A549 (cell line): Measurements from ENCODE around the gene AQP2. TPM values are rescaled to one million over a fixed set of nuclear protein-coding genes. Genes with fewer than 3 reads are reported as not detected.

Experiments
- ATAC-seq, 2 experiments: fragments of 200-7000 bp in 1 of 2; fragments of >200 bp in 1 of 2; cut with Nextera tagmentation in 1 of 2; cut with Tn5 transposase in 1 of 2; 3 replicates each; pipeline versions ENCODE4 v1.8.0 to v1.9.1; 2018 to 2020; ENCODE audit warnings: mild to moderate bottlenecking in 1 of 2, moderate library complexity in 1 of 2
- CTCF ChIA-PET: fragments of 300-600 bp; sonication (Branson Sonifier 250); formaldehyde crosslinking; extraction: SDS; loops from one replicate; lab custom pipeline; 2021; ENCODE audit warnings: antibody characterized with exemption, inconsistent platforms; lab: Yijun Ruan, JAX
- POLR2A ChIA-PET: fragments of 350-600 bp; formaldehyde crosslinking; extraction: SDS; loops from one replicate; lab custom pipeline; 2021; ENCODE audit warnings: antibody characterized with exemption, inconsistent platforms; lab: Yijun Ruan, JAX
- DNase-seq, 2 experiments: peaks; one replicate each; pipeline versions ENCODE4 v3.0.0 to v3.0.0-alpha.2; 2011 to 2016; ENCODE audit warnings: low read depth in 1 of 2, low spot score in 1 of 2
- FAIRE-seq: peaks from 2 replicates; lab custom pipeline; 2011; peaks lifted over from hg19 to GRCh38; lab: Jason Lieb, UNC
- H3K27ac ChIP-seq, 2 experiments: fragments of >200 bp; sonication (Bioruptor Twin); formaldehyde crosslinking; 3 replicates each; pipeline ENCODE4 v1.5.1; 2016 to 2017
- H3K4me1 ChIP-seq: fragments of >200 bp; sonication (Bioruptor Twin); formaldehyde crosslinking; 3 replicates; pipeline ENCODE4 v1.6.1; 2016
- H3K4me2 ChIP-seq: fragments of >200 bp; sonication (Bioruptor Twin); formaldehyde crosslinking; 3 replicates; pipeline ENCODE4 v1.6.1; 2016
- H3K4me3 ChIP-seq: fragments of >200 bp; sonication (Bioruptor Twin); formaldehyde crosslinking; 3 replicates; pipeline ENCODE4 v1.5.1; 2016
- H3K9me3 ChIP-seq: fragments of >200 bp; sonication (Bioruptor Twin); formaldehyde crosslinking; 3 replicates; pipeline ENCODE4 v1.6.1; 2016
- CEBPB ChIP-seq, 2 experiments: fragments of >200 bp in 1 of 2; sonication (Bioruptor Twin) in 1 of 2; formaldehyde crosslinking in 1 of 2; IDR thresholded peaks; 2 replicates each; pipeline ENCODE4 v1.6.1; 2012 to 2016
- E2F6 ChIP-seq: IDR thresholded peaks from 2 replicates; pipeline ENCODE4 v1.6.1; 2012; ENCODE audit warnings: low read depth, borderline replicate concordance
- EHF ChIP-seq: fragments of 250-450 bp; sonication (Bioruptor Pico); IDR thresholded peaks from 2 replicates; pipeline ENCODE4 v1.5.0; 2020; ENCODE audit warnings: mild to moderate bottlenecking
- ESRRA ChIP-seq: fragments of 150-350 bp; IDR thresholded peaks from 2 replicates; pipeline ENCODE4 v1.6.1; 2014; ENCODE audit warnings: mild to moderate bottlenecking, low read length, borderline replicate concordance
- FOSL2 ChIP-seq, 2 experiments: fragments of 450-650 bp in 1 of 2; fragments of >200 bp in 1 of 2; sonication (Bioruptor Twin) in 1 of 2; formaldehyde crosslinking; IDR thresholded peaks; 2 replicates each; pipeline versions ENCODE4 v1.5.0 to v1.6.1; 2016 to 2020; ENCODE audit warnings: mild to moderate bottlenecking in 1 of 2, moderate library complexity in 1 of 2
- FOXS1 ChIP-seq: fragments of 250-450 bp; sonication (Bioruptor Pico); IDR thresholded peaks from 2 replicates; pipeline ENCODE4 v1.5.0; 2020; ENCODE audit warnings: mild to moderate bottlenecking, moderate library complexity
- HES2 ChIP-seq: fragments of >200 bp; sonication (Bioruptor Twin); formaldehyde crosslinking; IDR thresholded peaks from 2 replicates; pipeline ENCODE4 v1.6.1; 2016
- HMGXB4 ChIP-seq: fragments of 250-450 bp; sonication (Bioruptor Pico); IDR thresholded peaks from 2 replicates; pipeline ENCODE4 v1.5.0; 2021; ENCODE audit warnings: mild to moderate bottlenecking, moderate library complexity, borderline replicate concordance
- HOXA7 ChIP-seq: fragments of 250-450 bp; sonication (Bioruptor Pico); IDR thresholded peaks from 2 replicates; pipeline ENCODE4 v1.5.0; 2020; ENCODE audit warnings: mild to moderate bottlenecking, moderate library complexity
- POLR2AphosphoS2 ChIP-seq: conservative IDR thresholded peaks from 2 replicates; pipeline ENCODE4 v1.6.1; 2012; ENCODE audit warnings: low read length, improper control_type of control experiment, inconsistent platforms
- SMC3 ChIP-seq: fragments of >200 bp; sonication (Bioruptor Twin); formaldehyde crosslinking; IDR thresholded peaks from 3 replicates; pipeline ENCODE4 v1.6.1; 2018; ENCODE audit warnings: inconsistent platforms
- SREBF2 ChIP-seq: fragments of 450-650 bp; IDR thresholded peaks from 2 replicates; pipeline ENCODE4 v1.6.1; 2014; ENCODE audit warnings: mild to moderate bottlenecking, moderate library complexity
- WGBS: methylation state at CpG from one replicate; pipeline ENCODE4 v1.1.6; 2017; ENCODE audit errors: missing lambda C conversion rate; 5-methylcytosine and 5-hydroxymethylcytosine counted together
- polyA plus RNA-seq, 4 experiments: library from polyadenylated mRNA; depleted of rRNA in 3 of 4; stranded (reverse); fragments of >200 nt; fragmentation: RNase III in 1 of 4; extraction: RNeasy Plus Mini Kit Qiagen cat#74134 plus additional on column Dnase treatment in 1 of 4; gene quantifications; 2 replicates in 3 of 4; 3 replicates in 1 of 4; pipeline ENCODE4 v1.2.3, GENCODE V29; 2011 to 2017
- TF ChIP-seq, protein P1 (sequence below): fragments of 450-650 bp; IDR thresholded peaks from 2 replicates; pipeline ENCODE4 v1.6.1; 2014; ENCODE audit warnings: antibody characterized with exemption
- TF ChIP-seq, protein P2 (sequence below): fragments of 200-600 bp; sonication (generic); IDR thresholded peaks from 2 replicates; pipeline ENCODE4 v1.6.1; 2016; ENCODE audit warnings: antibody characterized with exemption, mild to moderate bottlenecking, moderate library complexity

AQP2 gene
- polyA plus RNA-seq, 2 of the 4 experiments (the other 2 are of a cell fraction): not detected

- WGBS: 100% methylated on average over 1 of the region's 1 CpG
- no peak for FAIRE-seq
- H3K4me2 ChIP-seq: no peak overlapping the region
- no peak overlapping the region for H3K4me3 ChIP-seq
- POLR2A ChIA-PET: no interaction called here
- CTCF ChIA-PET: interaction anchor here (0.8 to 5.4 kb wide), 5 partner anchors 19 to 116 kb away, joined by 3 to 33 read pairs (median 5); no protein-coding TSS in a partner anchor
- H3K4me1 ChIP-seq: no peaks in the 10 kb centered on the region
- no peak overlapping the region for H3K27ac ChIP-seq
- H3K9me3 ChIP-seq: no peaks in the 10 kb centered on the region
- ATAC-seq: no peak
- TF ChIP-seq EHF (CRISPR knock-in tag): no peak
- TF ChIP-seq SMC3: no peak
- no peak for TF ChIP-seq HOXA7 (CRISPR knock-in tag)
- TF ChIP-seq, protein P1, sequence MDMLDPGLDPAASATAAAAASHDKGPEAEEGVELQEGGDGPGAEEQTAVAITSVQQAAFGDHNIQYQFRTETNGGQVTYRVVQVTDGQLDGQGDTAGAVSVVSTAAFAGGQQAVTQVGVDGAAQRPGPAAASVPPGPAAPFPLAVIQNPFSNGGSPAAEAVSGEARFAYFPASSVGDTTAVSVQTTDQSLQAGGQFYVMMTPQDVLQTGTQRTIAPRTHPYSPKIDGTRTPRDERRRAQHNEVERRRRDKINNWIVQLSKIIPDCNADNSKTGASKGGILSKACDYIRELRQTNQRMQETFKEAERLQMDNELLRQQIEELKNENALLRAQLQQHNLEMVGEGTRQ: no peak
- no peak for TF ChIP-seq HMGXB4 (CRISPR knock-in tag)
- TF ChIP-seq FOXS1 (CRISPR knock-in tag): no peak
- TF ChIP-seq, protein P2, sequence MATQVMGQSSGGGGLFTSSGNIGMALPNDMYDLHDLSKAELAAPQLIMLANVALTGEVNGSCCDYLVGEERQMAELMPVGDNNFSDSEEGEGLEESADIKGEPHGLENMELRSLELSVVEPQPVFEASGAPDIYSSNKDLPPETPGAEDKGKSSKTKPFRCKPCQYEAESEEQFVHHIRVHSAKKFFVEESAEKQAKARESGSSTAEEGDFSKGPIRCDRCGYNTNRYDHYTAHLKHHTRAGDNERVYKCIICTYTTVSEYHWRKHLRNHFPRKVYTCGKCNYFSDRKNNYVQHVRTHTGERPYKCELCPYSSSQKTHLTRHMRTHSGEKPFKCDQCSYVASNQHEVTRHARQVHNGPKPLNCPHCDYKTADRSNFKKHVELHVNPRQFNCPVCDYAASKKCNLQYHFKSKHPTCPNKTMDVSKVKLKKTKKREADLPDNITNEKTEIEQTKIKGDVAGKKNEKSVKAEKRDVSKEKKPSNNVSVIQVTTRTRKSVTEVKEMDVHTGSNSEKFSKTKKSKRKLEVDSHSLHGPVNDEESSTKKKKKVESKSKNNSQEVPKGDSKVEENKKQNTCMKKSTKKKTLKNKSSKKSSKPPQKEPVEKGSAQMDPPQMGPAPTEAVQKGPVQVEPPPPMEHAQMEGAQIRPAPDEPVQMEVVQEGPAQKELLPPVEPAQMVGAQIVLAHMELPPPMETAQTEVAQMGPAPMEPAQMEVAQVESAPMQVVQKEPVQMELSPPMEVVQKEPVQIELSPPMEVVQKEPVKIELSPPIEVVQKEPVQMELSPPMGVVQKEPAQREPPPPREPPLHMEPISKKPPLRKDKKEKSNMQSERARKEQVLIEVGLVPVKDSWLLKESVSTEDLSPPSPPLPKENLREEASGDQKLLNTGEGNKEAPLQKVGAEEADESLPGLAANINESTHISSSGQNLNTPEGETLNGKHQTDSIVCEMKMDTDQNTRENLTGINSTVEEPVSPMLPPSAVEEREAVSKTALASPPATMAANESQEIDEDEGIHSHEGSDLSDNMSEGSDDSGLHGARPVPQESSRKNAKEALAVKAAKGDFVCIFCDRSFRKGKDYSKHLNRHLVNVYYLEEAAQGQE: no peak
- no peak for TF ChIP-seq ESRRA
- no peak for DNase-seq
Measured at GRCh38 chr12:49939707-49940106, 10.8 kb upstream of the AQP2 start.

GRCh38 chr12:49941556-49942511 is 8.7 kb upstream of the AQP2 start:
- Histone ChIP-seq H3K4me3 (no peak overlapping the region), H3K9me3 (no peaks in the 10 kb centered on the region), H3K4me1 (0 out of 3 replicates have a peak, but pooled peaks cover 7% of the 10 kb centered on the region), H3K4me2 (no peak overlapping the region), H3K27ac (no peak overlapping the region)
- CTCF ChIA-PET: interaction anchor here (0.6 to 5.4 kb wide), 10 partner anchors 9 to 180 kb away, joined by 3 to 33 read pairs (median 4); no protein-coding TSS in a partner anchor
- TF ChIP-seq POLR2AphosphoS2: no peak
- no peak for TF ChIP-seq FOXS1 (CRISPR knock-in tag)
- no peak for TF ChIP-seq FOSL2 (IDR thresholded peaks at IDR 0.05)
- no peak for TF ChIP-seq FOSL2 (CRISPR knock-in tag; IDR thresholded peaks at IDR 0.05)
- no peak for TF ChIP-seq E2F6
- no peak for TF ChIP-seq SREBF2
- TF ChIP-seq CEBPB (IDR thresholded peaks at IDR 0.05): no peak
- TF ChIP-seq HES2: no peak
- DNase-seq (no peak), ATAC-seq (no peak), FAIRE-seq (no peak)
- 75% methylated on average over 13 of the region's 13 CpGs for WGBS
- POLR2A ChIA-PET: no interaction called here
